ENCODE measurements around the gene FBXL15. TPM values are rescaled to one million over a fixed set of nuclear protein-coding genes. Genes with fewer than 3 reads are reported as not detected.

FBXL15 gene
- total and polyA plus RNA-seq, 2 of the 13 experiments (the other 11 are each of a cell fraction or from before 2014, with no cell fraction given) = 4.3 to 8.3 TPM

GRCh38 chr10:102450374-102451104, 29.9 kb downstream of the FBXL15 start (continued):
- TF ChIP-seq UBTF (CRISPR knock-in tag; IDR thresholded peaks at IDR 0.05) (peak; percentile 88), RBFOX2 (IDR thresholded peaks at IDR 0.05; ENCODE audit: low read depth, low read length) (peak; percentile 84), ZSCAN25 (CRISPR knock-in tag; IDR thresholded peaks at IDR 0.05) (peak; percentile 64; the same call in 1 of the 2 replicates), SALL1 (CRISPR knock-in tag; IDR thresholded peaks at IDR 0.05) (peak; percentile 73; the same call in 1 of the 2 replicates), ZFP91 (CRISPR knock-in tag; IDR thresholded peaks at IDR 0.05; ENCODE audit: borderline replicate concordance) (0 out of 2 replicates have a peak, but pooled peaks have one; percentile 34), ZNF329 (CRISPR knock-in tag; IDR thresholded peaks at IDR 0.05; ENCODE audit: low read depth) (peak; percentile 72; the same call in 1 of the 2 replicates), RBM39 (IDR thresholded peaks at IDR 0.05; ENCODE audit: low read depth, low read length, poor library complexity, severe bottlenecking) (peak; percentile 79), ZNF121 (CRISPR knock-in tag; IDR thresholded peaks at IDR 0.05) (no peak; the same call in 1 of the 2 replicates), NR2F2 (IDR thresholded peaks at IDR 0.05; ENCODE audit: borderline replicate concordance, low read depth) (no peak), CTCF (CRISPR knock-in tag; IDR thresholded peaks at IDR 0.05) (no peak; the same call in 1 of the 2 replicates), ZNF142 (CRISPR knock-in tag; IDR thresholded peaks at IDR 0.05) (0 out of 2 replicates have a peak, but pooled peaks have one; percentile 51)

All from HepG2 (cell line).